ENCODE results near the gene ITPRIPL2. TPM values are rescaled to one million over a fixed set of nuclear protein-coding genes. Genes with fewer than 3 reads are reported as not detected.

The ITPRIPL2 gene
- total RNA-seq, 1 donor from 2014 or later, result 71.2 TPM

DNA sequence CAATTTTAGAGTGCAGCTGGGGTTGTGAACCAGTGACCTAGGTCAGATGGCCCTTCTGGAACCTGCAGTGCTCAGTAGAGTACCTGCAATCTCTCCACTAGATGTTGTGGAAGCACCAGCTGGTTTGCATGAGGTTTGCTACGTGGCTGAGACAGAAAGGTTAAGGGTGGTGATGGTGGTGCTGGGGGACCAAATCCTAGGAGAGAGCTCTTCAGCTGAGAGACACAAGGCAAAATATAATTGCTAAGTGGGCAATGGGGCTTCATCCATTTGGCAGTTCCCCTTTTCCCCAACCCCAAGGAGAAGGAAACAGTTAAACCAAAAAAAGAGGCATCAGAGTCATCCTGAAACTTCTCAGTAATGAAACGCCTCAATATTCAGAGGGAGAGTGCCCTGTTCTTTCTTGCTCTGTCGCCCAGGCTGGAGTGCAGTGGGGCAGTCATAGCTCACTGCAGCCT, 13.9 kb downstream of the ITPRIPL2 start:
- DNase-seq (ENCODE audit: extremely low spot score in 2 of 2), result no peak
- TF ChIP-seq POLR2A (IDR thresholded peaks at IDR 0.05), result no peak
- TF ChIP-seq, protein P1, sequence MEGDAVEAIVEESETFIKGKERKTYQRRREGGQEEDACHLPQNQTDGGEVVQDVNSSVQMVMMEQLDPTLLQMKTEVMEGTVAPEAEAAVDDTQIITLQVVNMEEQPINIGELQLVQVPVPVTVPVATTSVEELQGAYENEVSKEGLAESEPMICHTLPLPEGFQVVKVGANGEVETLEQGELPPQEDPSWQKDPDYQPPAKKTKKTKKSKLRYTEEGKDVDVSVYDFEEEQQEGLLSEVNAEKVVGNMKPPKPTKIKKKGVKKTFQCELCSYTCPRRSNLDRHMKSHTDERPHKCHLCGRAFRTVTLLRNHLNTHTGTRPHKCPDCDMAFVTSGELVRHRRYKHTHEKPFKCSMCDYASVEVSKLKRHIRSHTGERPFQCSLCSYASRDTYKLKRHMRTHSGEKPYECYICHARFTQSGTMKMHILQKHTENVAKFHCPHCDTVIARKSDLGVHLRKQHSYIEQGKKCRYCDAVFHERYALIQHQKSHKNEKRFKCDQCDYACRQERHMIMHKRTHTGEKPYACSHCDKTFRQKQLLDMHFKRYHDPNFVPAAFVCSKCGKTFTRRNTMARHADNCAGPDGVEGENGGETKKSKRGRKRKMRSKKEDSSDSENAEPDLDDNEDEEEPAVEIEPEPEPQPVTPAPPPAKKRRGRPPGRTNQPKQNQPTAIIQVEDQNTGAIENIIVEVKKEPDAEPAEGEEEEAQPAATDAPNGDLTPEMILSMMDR (IDR thresholded peaks at IDR 0.05), result no peak
- no peak for TF ChIP-seq POLR2AphosphoS5 (IDR thresholded peaks at IDR 0.05; ENCODE audit: insufficient read depth in 1 of 2, low read depth in 1 of 2)
- no peaks in the 10 kb centered on the region for H3K27me3 ChIP-seq
- no peaks in the 10 kb centered on the region for H3K9me3 ChIP-seq
- H3K4me3 ChIP-seq, result no peak overlapping the region
- H3K36me3 ChIP-seq, result no peaks in the 10 kb centered on the region
- H3K4me1 ChIP-seq, result peaks cover 44% of the 10 kb centered on the region
- intact Hi-C loops (cut with DNase I), result no loop called here
- H3K27ac ChIP-seq, result no peak overlapping the region

DNA sequence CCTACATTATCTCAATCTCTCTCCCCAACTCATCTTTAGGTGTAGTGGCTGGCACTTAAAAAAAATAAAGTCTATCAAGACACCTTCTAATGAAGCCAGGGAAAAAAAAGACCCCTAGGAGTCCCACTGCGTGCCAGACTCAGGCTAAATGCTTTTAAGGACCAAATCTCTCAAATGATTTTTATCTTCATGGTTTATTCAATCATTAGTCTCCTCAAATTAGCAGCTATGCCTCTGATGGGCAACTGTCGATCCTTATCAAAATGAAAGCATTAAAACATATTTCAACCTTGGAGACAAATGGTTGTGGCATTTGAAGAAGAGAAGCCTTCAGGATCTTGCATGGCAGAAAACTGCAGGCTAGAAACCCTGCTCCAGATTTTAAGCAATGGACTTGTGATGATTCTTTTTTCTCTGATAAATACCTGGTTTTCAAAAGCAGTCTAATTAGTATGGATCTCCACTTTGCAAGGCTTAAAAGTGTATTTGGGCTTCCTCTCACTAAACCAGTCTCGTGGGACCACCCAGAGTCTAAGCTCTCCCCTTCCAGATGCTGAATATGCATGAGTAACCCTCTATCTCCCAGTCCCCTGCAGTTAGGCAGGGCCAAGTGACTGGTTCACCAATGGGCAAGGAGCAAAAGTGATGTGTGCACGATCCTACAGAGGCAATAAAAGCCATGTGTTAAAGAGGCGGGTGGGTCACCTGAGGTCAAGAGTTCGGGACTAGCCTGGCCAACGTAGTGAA, 14.9 kb downstream of the ITPRIPL2 start:
- TF ChIP-seq POLR2A (IDR thresholded peaks at IDR 0.05) (no peak), POLR2AphosphoS5 (IDR thresholded peaks at IDR 0.05; ENCODE audit: insufficient read depth in 1 of 2, low read depth in 1 of 2) (no peak)
- TF ChIP-seq, protein P1 (IDR thresholded peaks at IDR 0.05), result no peak
- H3K27ac ChIP-seq, result no peak overlapping the region
- H3K9me3 ChIP-seq, result no peaks in the 10 kb centered on the region
- H3K4me3 ChIP-seq, result no peak overlapping the region
- no peaks in the 10 kb centered on the region for H3K27me3 ChIP-seq
- intact Hi-C loops (cut with DNase I), result no loop called here
- no peak for DNase-seq (ENCODE audit: extremely low spot score in 2 of 2)
- no peaks in the 10 kb centered on the region for H3K36me3 ChIP-seq
- H3K4me1 ChIP-seq, result peaks cover 38% of the 10 kb centered on the region

DNA sequence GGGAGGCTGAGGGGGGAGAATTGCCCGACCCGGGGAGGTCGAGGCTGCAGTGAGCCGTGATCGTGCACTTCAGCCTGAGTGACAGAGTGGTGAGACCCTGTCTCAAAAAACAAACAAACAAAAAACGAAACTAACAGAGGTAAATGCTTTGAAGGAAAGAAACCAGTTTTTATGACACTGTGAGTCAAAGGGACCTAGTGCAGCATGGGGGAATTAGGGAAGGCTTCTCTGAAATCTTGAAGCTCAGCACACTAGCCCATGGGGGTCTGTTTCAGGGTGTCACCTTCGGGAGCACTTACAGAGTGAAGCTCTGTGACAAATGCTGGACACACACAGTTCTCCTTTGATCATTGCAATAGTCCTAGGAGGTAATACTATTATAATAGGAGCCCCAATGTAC, 16.6 kb downstream of the ITPRIPL2 start:
- Histone ChIP-seq H3K4me1 (peaks cover 31% of the 10 kb centered on the region), H3K27me3 (no peaks in the 10 kb centered on the region), H3K36me3 (no peaks in the 10 kb centered on the region), H3K27ac (peak overlapping the region; percentile 84), H3K9me3 (no peaks in the 10 kb centered on the region), H3K4me3 (peak overlapping the region in 1 of 2 donors; percentile 14)
- no peak for DNase-seq (ENCODE audit: extremely low spot score in 2 of 2)
- intact Hi-C loops (cut with DNase I), result no loop called here
- TF ChIP-seq, protein P1 (IDR thresholded peaks at IDR 0.05), result no peak
- TF ChIP-seq POLR2AphosphoS5 (IDR thresholded peaks at IDR 0.05; ENCODE audit: insufficient read depth in 1 of 2, low read depth in 1 of 2) (no peak), POLR2A (IDR thresholded peaks at IDR 0.05) (no peak)

DNA sequence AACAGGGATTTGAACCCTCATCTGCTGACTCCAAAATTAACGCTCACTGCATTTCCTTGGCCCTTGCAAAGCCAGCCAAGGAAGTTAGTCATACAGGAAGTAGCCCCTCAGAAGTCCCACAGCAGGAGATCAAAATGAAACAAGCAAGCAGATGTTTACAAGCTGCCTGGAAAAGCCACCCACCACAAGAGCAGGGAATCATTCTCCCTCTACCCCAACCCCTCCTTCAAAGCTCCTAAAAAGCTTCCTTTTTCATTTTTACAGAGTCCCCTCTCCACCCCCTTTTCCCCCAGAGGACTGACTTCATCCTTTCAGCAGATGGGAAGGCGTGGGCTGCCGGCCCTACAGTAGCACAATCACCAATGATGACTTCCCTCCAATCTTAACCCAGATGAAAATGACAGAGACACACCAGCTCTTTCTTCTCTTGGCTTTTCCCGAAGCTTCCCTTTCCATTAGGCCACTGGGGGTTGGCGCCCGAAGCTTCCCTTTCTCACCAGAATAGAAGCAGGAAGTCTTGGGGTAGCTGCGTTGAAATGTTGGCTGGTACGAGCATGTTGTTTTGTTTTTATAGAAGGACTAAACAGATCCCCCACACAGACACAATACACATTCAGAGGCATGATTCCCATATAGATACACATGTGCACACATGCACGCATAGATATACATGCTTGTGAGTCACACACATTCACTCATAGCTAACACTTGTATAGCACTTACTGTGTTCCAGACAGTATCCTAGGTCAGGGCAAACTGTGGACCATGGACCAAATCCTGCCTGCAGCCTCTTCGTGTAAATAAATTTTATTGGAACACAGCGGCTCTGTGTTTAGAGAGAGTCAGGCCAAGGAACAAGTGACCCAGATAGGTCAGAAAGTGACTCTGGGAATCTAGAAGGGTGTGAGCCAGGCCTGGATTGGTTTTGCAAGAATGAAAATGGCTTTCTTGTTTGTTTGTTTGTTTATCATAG, 17.4 kb downstream of the ITPRIPL2 start:
- Histone ChIP-seq H3K27ac (peak overlapping the region; percentile 84), H3K4me1 (peaks cover 38% of the 10 kb centered on the region), H3K27me3 (no peaks in the 10 kb centered on the region), H3K36me3 (no peaks in the 10 kb centered on the region), H3K9me3 (no peaks in the 10 kb centered on the region), H3K4me3 (peak overlapping the region in 1 of 2 donors; percentile 14)
- TF ChIP-seq POLR2A (IDR thresholded peaks at IDR 0.05) (no peak), POLR2AphosphoS5 (IDR thresholded peaks at IDR 0.05; ENCODE audit: insufficient read depth in 1 of 2, low read depth in 1 of 2) (no peak)
- TF ChIP-seq, protein P1 (IDR thresholded peaks at IDR 0.05), result no peak
- intact Hi-C loops (cut with DNase I), result no loop called here
- no peak for DNase-seq (ENCODE audit: extremely low spot score in 2 of 2)

Data from vagina (tissue), 2 donors.